Cardiac septum (tissue), 1 donor: ENCODE data around the gene CIB4. TPM values are rescaled to one million over a fixed set of nuclear protein-coding genes. Genes with fewer than 3 reads are reported as not detected.
A peak's percentile ranks its signal among the peaks of the same experiment; 100 is the strongest.

Experiments
- DNase-seq: peaks from one replicate; pipeline ENCODE4 v3.0.0-alpha.2; 2020; ENCODE audit warnings: low spot score
- intact Hi-C: fragments of 100-400 bp; cut with DNase I; formaldehyde crosslinking; loops from one replicate; pipeline ENCODE4 v1.14.0; 2022
- total RNA-seq: library from RNA; stranded (reverse); fragmentation: NEBNext Ultra II Directional; extraction: Animal tissue kit (Norgen Biotek cat#: 25700); gene quantifications from one replicate; pipeline ENCODE4 v1.2.1, GENCODE V29; 2021
- donor health status: DM: no; HTN: no; CAD: no.

CIB4 gene
- total RNA-seq, 1 donor from 2014 or later, result not detected

DNA sequence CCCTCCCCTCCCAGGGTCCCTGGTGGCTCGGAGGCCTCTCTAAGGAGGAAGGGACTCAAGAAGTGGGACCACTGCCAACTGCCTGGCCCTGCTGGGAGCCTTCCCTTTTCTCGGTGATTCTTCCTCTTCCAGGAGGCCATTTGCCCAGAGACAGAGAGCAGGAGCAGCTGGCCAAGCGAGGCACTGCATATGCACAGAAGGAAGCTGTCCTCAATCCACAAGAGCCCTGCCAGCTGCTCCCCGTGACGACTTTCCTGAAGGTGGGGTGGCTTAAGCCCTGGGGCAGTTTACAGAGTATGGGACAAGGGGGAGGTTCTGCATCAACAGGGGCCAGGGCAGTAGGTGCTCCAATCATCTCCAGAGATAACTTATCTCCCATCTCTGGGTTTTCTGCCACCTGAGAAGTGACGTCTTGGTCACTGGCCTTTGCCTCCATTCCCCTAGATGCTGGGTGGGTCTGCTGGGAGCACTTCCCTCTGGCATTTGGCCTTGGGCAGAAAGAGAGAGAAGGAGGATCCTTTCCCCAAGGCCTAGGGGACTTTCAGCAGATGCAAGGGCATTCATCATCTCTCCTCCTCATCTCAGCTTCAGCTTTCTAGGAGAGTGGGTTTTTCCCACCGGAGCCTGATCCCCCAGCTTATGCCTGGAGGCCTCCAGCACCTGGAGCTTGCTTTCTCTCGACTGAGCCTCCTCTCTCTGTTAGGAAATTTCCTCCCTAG is 28.5 kb downstream of the CIB4 start:
- no peak for DNase-seq
- intact Hi-C loops, result no loop called here

DNA sequence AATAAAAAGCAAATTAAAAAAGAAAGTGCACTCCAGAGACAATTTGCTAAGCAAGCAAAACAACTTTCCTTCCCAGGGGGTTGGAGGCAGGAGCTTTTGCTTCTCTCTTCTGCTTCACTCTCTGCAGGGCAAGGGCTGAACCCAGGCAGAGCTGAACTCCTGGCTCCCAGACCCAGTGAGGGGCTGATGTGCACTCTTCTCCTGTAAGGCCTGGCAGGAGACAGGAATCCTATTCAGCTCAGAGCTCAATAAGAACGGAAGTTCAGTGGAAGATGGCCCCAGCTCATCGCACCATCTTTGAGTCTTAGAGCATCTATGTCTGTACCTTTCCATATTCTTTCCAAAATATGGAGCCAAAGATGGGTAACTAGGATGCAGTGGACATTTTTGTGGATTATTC is 29.1 kb downstream of the CIB4 start:
- intact Hi-C loops, result no loop called here
- no peak for DNase-seq

GRCh38 chr2:26610504-26611335 is 30.4 kb downstream of the CIB4 start:
- no peak for DNase-seq
- intact Hi-C loops, result no loop called here

- intact Hi-C loops, result no loop called here
- no peak for DNase-seq
Observed at GRCh38 chr2:26609839-26610277, 31.3 kb downstream of the CIB4 start.

DNA sequence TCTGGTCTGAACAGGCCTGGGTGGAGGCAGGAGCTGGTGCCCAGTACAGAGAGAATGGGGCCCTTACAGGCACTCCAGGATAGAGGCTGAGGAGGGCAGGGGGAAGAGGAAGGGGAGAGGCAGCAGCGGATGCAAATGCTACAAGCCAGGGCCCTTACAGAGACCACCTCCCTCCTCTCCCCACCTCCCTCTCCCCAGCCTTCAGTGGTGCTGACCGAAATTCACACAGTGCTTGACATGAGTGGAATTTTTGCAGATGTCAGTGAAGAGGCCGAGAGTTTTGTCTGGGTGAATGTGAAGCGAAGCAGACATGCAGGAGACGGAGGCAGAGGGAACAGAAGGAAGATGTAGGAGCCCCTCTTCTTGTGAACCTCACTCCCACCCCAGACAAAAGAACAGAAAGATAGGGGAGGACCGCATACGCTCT is 31.9 kb downstream of the CIB4 start:
- DNase-seq, result no peak
- intact Hi-C loops, result no loop called here

DNA sequence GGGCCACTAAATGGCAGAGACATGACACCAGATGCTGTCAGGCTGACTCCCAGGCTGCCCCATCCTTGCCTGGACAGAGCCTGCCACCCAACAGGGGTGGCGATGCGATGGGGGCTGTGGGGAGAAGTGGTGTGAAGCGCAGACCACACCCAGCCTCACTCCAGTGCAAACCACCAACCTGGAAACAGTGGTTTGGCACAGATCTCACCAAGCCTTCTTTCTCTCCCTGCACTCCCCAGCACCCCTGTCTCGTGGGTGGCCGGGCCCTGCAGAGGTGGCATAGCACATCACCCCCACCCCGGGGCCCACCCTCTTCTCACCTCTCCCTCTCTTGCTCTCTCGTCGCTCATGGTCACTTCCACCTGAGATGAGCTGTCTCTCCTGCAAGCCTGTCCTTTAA is 32.6 kb downstream of the CIB4 start:
- intact Hi-C loops, result no loop called here
- DNase-seq, result no peak

DNA sequence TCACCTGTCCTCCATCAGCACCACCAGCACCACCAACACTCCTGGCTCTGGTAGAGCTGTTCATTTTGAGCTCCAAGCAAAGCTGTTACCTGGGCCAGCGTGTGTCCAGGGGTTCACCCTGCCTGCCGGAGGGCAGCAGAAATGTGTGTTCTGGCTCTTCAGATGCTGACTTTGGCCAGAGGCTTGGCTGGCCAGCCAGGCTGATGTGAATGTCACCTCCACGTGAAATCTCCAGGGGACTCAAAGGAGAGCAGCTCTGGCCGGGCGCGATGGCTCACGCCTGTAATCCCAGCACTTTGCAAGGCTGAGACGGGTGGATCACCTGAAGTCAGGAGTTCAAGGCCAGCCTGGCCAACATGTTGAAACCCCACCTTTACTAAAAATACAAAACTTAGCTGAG is 33.5 kb downstream of the CIB4 start:
- no peak for DNase-seq
- intact Hi-C loops, result no loop called here

DNA sequence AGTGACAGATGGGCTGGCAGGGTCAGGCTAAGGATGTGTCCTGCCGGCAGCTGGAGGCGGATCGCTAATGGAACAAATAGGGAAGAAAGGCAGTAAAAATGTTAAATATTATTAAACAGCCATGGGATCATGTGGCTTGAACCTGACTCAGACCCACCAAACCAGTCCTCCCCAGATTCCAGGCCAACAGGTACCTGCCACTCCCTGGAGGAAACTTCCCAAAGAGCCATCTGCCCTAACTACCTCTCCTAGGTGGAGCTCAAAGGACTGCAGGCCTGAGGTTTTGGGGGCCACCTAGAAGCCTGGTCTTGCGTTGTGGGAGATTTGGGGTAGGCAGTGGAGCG is 34.3 kb downstream of the CIB4 start:
- no peak for DNase-seq
- intact Hi-C loops, result no loop called here

DNA sequence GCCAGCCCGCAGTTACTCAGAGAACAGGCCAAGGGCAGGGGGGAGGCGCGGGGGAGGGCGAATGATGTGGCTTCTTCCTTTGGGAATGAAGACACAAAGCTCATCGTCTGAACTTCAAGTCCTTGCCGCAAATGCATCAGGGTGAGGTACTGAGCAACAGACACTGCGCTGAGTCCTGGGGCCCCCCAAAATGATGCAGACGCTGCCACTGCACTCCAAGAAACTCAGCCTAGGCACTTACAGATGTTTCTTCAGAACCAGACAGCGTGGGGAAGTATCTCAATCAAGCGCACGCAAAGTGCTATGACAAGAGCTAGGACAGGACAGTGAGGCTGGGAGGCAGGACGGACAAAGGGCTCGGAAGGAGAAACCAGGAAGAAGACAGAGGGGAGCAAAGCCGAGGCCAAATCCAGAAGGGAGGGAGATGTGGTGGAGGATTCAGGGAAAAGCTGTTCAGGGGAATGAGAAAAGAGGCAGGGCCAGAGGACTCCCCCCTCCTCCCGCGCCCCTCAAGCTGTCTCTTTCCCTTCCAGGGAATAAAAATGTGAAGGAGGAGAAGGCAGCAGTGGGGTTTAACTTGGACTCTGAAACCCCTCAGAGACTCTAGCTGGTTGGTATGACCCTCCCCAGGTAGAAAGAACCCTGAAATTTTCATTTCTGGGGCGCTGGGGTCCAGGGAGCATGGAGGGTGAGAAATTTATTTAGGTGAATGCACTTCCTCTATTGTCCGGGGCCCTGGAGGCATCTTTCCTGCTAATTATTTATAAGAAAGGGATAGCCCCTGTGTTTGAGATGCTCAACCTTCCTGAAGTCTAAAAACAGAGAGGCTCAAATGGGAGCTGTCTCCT is 34.9 kb downstream of the CIB4 start:
- DNase-seq, result no peak
- intact Hi-C loops, result loop anchor here (1.0 kb wide), 1 partner anchor 139 kb away; no protein-coding TSS in a partner anchor

DNA sequence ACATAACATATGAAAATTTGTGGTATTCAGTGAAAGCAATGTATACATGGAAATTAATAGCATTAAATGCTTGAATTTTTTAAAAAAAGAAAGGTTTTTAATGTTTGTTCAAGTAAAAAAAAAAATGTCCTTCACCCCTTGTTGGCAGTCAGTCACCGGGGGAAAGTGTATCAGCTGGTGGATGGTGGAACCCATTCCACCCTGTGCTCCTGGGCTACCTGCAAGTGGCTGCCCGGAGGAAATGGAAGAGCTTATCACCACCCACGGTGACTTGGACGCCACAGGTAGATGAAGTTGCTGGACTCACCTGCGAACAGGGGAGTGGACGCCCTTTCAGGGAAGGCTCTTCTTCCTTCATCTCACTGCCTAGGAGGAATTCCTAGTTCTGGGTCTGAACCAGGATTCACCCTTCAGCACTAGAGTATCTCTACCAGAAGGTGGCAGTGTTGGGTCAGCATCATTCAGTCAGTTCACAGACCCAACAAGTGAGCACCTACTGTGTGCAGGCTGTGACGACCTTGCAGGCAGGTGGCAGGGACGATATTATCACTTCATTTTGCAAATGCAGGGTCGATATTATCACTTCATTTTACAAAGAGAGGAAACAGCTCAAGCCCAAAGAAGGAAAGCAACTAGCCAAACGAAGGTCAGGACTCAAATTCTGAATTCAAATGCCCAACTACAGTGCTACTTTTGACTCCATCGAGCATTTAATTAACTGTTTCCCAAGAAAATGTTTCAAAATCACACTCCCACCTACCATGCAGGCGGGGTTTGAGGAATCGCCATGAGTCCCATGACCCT is 35.8 kb downstream of the CIB4 start:
- intact Hi-C loops, result loop anchor here (1.0 kb wide), 1 partner anchor 140 kb away; no protein-coding TSS in a partner anchor

GRCh38 chr2:26602575-26602974 is 38.6 kb downstream of the CIB4 start:
- DNase-seq, result no peak

More for the DNA sequence above, 35.8 kb downstream of the CIB4 start:
- no peak for DNase-seq

DNA sequence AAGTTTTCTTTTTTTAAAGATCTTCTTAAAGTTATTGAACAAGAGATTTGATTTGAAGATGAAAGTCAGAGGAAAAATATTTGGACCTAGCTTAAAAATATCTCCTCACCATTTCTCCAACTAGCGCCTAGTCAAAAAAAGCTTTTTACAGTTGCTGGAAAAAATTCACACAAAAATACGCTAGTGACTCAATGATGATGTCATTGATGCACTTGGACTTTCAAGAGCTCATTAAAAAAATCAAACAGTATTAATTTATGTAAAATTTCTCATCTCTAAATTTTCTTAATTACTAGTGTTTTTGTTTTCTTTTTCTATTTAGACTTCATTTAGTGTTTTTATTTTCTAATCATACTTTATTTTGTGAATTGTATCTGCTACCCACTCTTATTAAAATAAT is 41.8 kb downstream of the CIB4 start:
- DNase-seq, result no peak
- intact Hi-C loops, result no loop called here

More at GRCh38 chr2:26602575-26602974, 38.6 kb downstream of the CIB4 start:
- intact Hi-C loops, result no loop called here

DNA sequence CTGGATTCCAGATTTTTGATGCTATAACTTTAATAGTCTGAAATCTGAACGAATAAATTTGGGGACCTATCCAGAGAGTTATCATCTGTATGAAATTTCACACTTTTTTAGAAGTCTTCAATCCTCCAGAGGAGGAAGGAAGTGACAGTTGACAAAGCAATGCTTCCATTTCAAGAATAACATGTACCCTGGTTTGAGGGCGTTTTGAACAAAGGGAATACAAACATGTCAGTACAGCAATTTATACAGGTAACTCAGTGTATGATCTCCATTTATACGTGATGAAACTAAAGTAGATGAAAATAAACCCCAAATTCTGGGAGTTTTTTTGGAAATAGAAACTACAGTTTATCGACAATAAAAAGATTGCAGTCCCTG is 42.2 kb downstream of the CIB4 start:
- DNase-seq, result no peak
- intact Hi-C loops, result no loop called here

DNA sequence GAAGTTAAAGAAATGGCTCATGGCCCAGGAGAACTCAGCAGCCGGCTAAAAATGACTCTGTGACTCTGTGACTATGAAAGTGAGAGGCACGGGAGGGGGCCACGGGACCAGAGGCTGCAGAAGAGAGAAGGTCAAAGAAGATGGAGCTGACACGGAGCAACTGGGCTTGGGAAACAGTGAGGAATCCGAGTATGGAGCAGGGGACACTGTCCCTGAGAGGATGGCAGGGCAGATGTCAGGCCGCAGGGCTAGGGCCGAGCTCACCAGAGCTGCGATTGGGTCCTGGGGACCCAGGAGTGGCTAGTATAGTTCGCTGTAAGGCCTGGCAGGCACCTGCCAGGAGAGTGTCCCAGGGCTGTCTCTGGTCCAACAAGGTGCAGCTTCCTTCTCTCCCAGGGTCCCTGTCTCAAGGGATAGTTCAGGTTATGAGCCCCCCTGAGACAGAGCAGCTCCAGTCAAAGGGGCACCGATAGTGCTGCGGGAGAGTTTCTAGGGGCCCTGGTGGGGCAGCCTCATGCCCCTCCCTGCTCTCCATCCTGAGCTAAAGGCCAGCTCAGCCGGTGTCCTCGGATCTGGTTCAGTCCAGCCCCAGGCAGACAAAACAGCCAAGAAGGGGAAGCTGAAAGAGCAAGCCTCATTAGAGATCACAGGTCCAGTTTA is 42.7 kb downstream of the CIB4 start:
- intact Hi-C loops, result no loop called here
- DNase-seq, result no peak

DNA sequence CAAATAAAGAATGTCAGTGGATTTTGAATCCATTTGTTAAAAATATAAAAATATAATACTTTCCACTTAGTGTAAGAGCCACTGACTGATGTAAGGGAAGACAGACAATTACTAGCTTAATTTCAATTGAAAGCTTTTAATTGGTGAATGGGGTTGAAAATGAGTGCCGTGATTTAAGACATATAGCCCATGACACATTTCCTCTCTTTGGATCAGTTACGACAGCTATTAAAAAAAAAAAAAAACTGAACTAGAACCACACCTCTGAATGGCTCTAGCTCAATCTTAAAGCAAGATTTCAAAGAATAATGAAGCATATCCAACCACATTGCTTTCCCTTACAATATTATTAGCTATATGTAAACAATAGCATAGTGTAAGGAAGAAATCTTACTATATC is 44.0 kb downstream of the CIB4 start:
- no peak for DNase-seq
- intact Hi-C loops, result no loop called here

DNA sequence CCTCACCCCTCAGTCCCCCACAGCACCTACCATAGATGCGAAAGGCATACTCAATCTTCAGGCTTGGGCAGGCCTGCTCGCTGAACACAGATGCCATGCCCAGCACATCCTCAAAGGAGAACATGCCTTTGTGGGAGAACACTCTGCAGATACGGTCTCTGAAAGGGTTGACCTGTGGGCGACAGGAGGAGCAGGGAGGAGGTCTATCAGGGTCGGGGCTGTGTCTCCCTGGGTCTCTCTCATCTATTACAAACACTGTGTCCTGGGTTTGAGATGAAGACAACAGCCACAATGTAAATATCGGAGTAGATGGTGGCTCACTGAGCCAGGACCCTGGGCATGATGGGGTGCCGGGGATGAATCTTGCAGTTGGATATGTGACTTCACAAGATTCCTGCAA is 46.0 kb downstream of the CIB4 start:
- intact Hi-C loops, result no loop called here
- no peak for DNase-seq

- peak; percentile 60 for DNase-seq
- intact Hi-C loops, result no loop called here
Observed at GRCh38 chr2:26591619-26592505, 49.3 kb downstream of the CIB4 start.
